Keratinocyte (primary cell): ENCODE results near the gene GPC3. TPM values are rescaled to one million over a fixed set of nuclear protein-coding genes. Genes with fewer than 3 reads are reported as not detected.

ENCODE experiments used
- DNase-seq: peaks from one replicate; pipeline ENCODE4 v3.0.0-alpha.2; 2011; ENCODE audit warnings: low read depth, missing footprints, low spot score
- FAIRE-seq: peaks from 2 replicates; lab custom pipeline; 2011; peaks lifted over from hg19 to GRCh38; lab: Jason Lieb, UNC
- H2AFZ ChIP-seq: 2 replicates; pipeline ENCODE4 v1.6.0; 2012; ENCODE audit warnings: low read length, control low read depth, inconsistent platforms; ENCODE audit not compliant: control insufficient read depth
- H3K27ac ChIP-seq: 2 replicates; pipeline ENCODE4 v1.5.1; 2011; ENCODE audit warnings: low read length; ENCODE audit not compliant: control insufficient read depth, insufficient read depth
- H3K27me3 ChIP-seq: 3 replicates; pipeline ENCODE4 v1.6.0; 2011; ENCODE audit warnings: low read length; ENCODE audit not compliant: control insufficient read depth, insufficient read depth; ENCODE audit errors: extremely low read depth
- H3K36me3 ChIP-seq, 2 experiments: 2 replicates in 1 of 2; 3 replicates in 1 of 2; pipeline ENCODE4 v1.5.1; 2011; ENCODE audit warnings: low read length in 2 of 2, mild to moderate bottlenecking in 1 of 2; ENCODE audit not compliant: control insufficient read depth in 2 of 2, insufficient read depth in 2 of 2; ENCODE audit errors: extremely low read depth in 1 of 2
- H3K4me1 ChIP-seq: 3 replicates; pipeline ENCODE4 v1.5.1; 2011; ENCODE audit warnings: low read length; ENCODE audit not compliant: control insufficient read depth, insufficient read depth; ENCODE audit errors: extremely low read depth
- H3K4me2 ChIP-seq: 3 replicates; pipeline ENCODE4 v1.6.0; 2011; ENCODE audit warnings: low read depth, low read length; ENCODE audit not compliant: control insufficient read depth, insufficient read depth; ENCODE audit errors: extremely low read depth
- H3K4me3 ChIP-seq, 3 experiments: fragments of 200-600 bp in 1 of 3; sonication (generic) in 1 of 3; 2 replicates in 2 of 3; 3 replicates in 1 of 3; pipeline ENCODE4 v1.5.1; 2011 to 2016; ENCODE audit warnings: low read length in 3 of 3, mild to moderate bottlenecking in 3 of 3, control low read depth in 2 of 3, inconsistent platforms in 1 of 3, low read depth in 1 of 3, mixed read lengths in 1 of 3, mixed run types in 1 of 3, moderate library complexity in 1 of 3; ENCODE audit not compliant: control insufficient read depth in 2 of 3, insufficient read depth in 2 of 3; ENCODE audit errors: extremely low read depth in 1 of 3
- H3K79me2 ChIP-seq: 2 replicates; pipeline ENCODE4 v1.6.0; 2012; ENCODE audit warnings: low read length; ENCODE audit not compliant: control insufficient read depth, insufficient read depth
- H3K9ac ChIP-seq: 3 replicates; pipeline ENCODE4 v1.6.0; 2011; ENCODE audit warnings: low read length; ENCODE audit not compliant: control insufficient read depth, insufficient read depth; ENCODE audit errors: extremely low read depth
- H3K9me1 ChIP-seq: 3 replicates; pipeline ENCODE4 v1.6.0; 2011; ENCODE audit warnings: low read length; ENCODE audit not compliant: control insufficient read depth, insufficient read depth; ENCODE audit errors: extremely low read depth
- H3K9me3 ChIP-seq: 2 replicates; pipeline ENCODE4 v1.5.1; 2012; ENCODE audit warnings: low read depth, low read length; ENCODE audit not compliant: control insufficient read depth
- H4K20me1 ChIP-seq: 3 replicates; pipeline ENCODE4 v1.6.0; 2011; ENCODE audit warnings: low read length; ENCODE audit not compliant: control insufficient read depth, insufficient read depth; ENCODE audit errors: extremely low read depth
- EZH2 ChIP-seq: IDR thresholded peaks from one replicate; pipeline ENCODE4 v1.6.1; 2012; ENCODE audit warnings: inconsistent platforms, mild to moderate bottlenecking, low read length, moderate library complexity
- dilution Hi-C: fragments of 300-500 bp; cut with MboI; formaldehyde crosslinking; loops from one replicate; pipeline ENCODE4 v1.7.0; 2020; ENCODE audit warnings: low sequenced_read_pairs; ENCODE audit not compliant: extremely low pct_ligation_motif_present
- polyA plus RNA-seq, 5 experiments: library from polyadenylated mRNA; depleted of rRNA in 3 of 5; stranded (reverse) in 3 of 5; stranded (forward) in 1 of 5; unstranded in 1 of 5; fragments of >200 nt; gene quantifications; 1 replicate in 1 of 5; 2 replicates in 3 of 5; 3 replicates in 1 of 5; pipeline versions ENCODE4 v1.2.1 to v1.2.3, GENCODE V29; 2011 to 2012; ENCODE audit warnings: missing spikeins in 2 of 5, low read depth in 1 of 5, low replicate concordance in 1 of 5
- TF ChIP-seq, protein P1 (sequence below), 3 experiments: IDR thresholded peaks in 1 of 3; conservative IDR thresholded peaks in 1 of 3; optimal IDR thresholded peaks in 1 of 3; 2 replicates in 2 of 3; 3 replicates in 1 of 3; pipeline versions ENCODE3 to v1.5.1; 2011; ENCODE audit warnings: low read length in 3 of 3, mild to moderate bottlenecking in 3 of 3, moderate library complexity in 2 of 3, control low read depth in 1 of 3, inconsistent platforms in 1 of 3; ENCODE audit not compliant: insufficient read depth in 2 of 3; ENCODE audit errors: extremely low read depth in 1 of 3

GPC3 gene
- polyA plus RNA-seq, 1 donor (not counting 4 experiments of a cell fraction or from before 2014, with no cell fraction given) = 0.03 TPM

DNA sequence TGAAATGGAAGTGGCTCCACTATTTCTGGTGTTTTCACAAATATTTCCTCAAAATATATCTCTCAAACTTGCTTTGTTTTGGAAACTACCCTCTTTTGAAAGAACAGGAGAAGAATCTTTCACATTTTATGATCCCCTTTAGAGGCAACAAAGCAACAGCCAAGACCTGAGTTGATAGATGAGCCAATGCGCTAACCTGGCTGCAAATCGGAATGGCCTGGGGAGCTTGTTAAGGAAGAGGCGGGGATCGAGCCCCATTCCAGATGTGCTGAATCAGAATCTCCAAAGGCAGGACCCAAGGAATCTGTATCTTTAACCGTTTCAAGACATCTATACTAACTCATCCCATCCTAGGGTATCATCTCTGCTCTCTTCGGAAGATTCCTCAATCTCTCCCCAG lies 181.3 kb downstream of the GPC3 start:
- Histone ChIP-seq H3K4me1 (no peaks in the 10 kb centered on the region), H3K79me2 (no peaks in the 10 kb centered on the region), H4K20me1 (no peaks in the 10 kb centered on the region), H3K9me1 (no peaks in the 10 kb centered on the region), H3K27me3 (no peaks in the 10 kb centered on the region), H3K36me3 (no peaks in the 10 kb centered on the region), H3K27ac (no peak overlapping the region), H3K4me2 (no peak overlapping the region), H3K9ac (no peak overlapping the region), H2AFZ (no peak overlapping the region), H3K9me3 (no peaks in the 10 kb centered on the region), H3K4me3 (no peak overlapping the region)
- FAIRE-seq (no peak), DNase-seq (no peak)
- dilution Hi-C loops = no loop called here
- TF ChIP-seq EZH2 = no peak
- TF ChIP-seq, protein P1, sequence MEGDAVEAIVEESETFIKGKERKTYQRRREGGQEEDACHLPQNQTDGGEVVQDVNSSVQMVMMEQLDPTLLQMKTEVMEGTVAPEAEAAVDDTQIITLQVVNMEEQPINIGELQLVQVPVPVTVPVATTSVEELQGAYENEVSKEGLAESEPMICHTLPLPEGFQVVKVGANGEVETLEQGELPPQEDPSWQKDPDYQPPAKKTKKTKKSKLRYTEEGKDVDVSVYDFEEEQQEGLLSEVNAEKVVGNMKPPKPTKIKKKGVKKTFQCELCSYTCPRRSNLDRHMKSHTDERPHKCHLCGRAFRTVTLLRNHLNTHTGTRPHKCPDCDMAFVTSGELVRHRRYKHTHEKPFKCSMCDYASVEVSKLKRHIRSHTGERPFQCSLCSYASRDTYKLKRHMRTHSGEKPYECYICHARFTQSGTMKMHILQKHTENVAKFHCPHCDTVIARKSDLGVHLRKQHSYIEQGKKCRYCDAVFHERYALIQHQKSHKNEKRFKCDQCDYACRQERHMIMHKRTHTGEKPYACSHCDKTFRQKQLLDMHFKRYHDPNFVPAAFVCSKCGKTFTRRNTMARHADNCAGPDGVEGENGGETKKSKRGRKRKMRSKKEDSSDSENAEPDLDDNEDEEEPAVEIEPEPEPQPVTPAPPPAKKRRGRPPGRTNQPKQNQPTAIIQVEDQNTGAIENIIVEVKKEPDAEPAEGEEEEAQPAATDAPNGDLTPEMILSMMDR (optimal IDR thresholded peaks at IDR 0.05 in 1 of 3, IDR thresholded peaks at IDR 0.05 in 1 of 3, conservative IDR thresholded peaks at IDR 0.05 in 1 of 3; ENCODE audit: extremely low read depth in 1 of 3, insufficient read depth in 2 of 3, low read length in 3 of 3) = no peak

DNA sequence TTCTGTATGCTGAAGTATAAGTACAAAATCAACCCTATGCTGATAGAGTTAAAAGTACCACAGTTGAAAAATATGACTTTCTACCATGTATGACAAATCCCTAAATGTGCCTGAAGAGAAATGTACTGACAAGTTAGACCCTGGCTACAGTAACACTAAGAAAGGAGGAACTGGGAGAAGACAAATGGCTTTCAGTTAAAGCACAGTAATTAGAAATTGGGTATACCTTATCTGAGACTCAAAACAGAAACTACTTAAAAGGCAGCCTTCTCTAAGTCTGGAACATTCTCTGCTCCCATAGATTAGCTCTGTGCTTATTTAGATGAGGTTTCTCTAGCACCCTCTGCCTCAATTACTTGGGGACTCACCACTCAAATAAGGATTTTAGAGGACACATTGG lies 189.1 kb downstream of the GPC3 start:
- H3K27ac ChIP-seq = no peak overlapping the region
- FAIRE-seq = no peak
- no peak overlapping the region for H3K4me2 ChIP-seq
- no peak for DNase-seq
- H4K20me1 ChIP-seq = no peaks in the 10 kb centered on the region
- no peak overlapping the region for H3K9ac ChIP-seq
- no peaks in the 10 kb centered on the region for H3K9me1 ChIP-seq
- H3K36me3 ChIP-seq = no peaks in the 10 kb centered on the region
- no peaks in the 10 kb centered on the region for H3K27me3 ChIP-seq
- dilution Hi-C loops = no loop called here
- H3K9me3 ChIP-seq = no peaks in the 10 kb centered on the region
- no peaks in the 10 kb centered on the region for H3K4me1 ChIP-seq
- TF ChIP-seq, protein P1 (optimal IDR thresholded peaks at IDR 0.05 in 1 of 3, IDR thresholded peaks at IDR 0.05 in 1 of 3, conservative IDR thresholded peaks at IDR 0.05 in 1 of 3; ENCODE audit: extremely low read depth in 1 of 3, insufficient read depth in 2 of 3, low read length in 3 of 3) = no peak
- no peak for TF ChIP-seq EZH2
- H3K79me2 ChIP-seq = no peaks in the 10 kb centered on the region
- no peak overlapping the region for H2AFZ ChIP-seq
- no peak overlapping the region for H3K4me3 ChIP-seq
